GM21526 (cell line): ENCODE results near the gene TINAGL1.
A peak's percentile ranks its signal among the peaks of the same experiment; 100 is the strongest.
"Not testable (repeated sequence)": the region's sequence is repeated elsewhere in the genome, so short reads cannot be mapped to it uniquely, and the experiment has no call there.

Experiments
- ATAC-seq: cut with Tn5 transposase; IDR thresholded peaks from one replicate; pipeline ENCODE4 v1.9.1; 2021; ENCODE audit warnings: moderate library complexity; ENCODE audit not compliant: unreplicated experiment, low FRiP score

The TINAGL1 gene

DNA sequence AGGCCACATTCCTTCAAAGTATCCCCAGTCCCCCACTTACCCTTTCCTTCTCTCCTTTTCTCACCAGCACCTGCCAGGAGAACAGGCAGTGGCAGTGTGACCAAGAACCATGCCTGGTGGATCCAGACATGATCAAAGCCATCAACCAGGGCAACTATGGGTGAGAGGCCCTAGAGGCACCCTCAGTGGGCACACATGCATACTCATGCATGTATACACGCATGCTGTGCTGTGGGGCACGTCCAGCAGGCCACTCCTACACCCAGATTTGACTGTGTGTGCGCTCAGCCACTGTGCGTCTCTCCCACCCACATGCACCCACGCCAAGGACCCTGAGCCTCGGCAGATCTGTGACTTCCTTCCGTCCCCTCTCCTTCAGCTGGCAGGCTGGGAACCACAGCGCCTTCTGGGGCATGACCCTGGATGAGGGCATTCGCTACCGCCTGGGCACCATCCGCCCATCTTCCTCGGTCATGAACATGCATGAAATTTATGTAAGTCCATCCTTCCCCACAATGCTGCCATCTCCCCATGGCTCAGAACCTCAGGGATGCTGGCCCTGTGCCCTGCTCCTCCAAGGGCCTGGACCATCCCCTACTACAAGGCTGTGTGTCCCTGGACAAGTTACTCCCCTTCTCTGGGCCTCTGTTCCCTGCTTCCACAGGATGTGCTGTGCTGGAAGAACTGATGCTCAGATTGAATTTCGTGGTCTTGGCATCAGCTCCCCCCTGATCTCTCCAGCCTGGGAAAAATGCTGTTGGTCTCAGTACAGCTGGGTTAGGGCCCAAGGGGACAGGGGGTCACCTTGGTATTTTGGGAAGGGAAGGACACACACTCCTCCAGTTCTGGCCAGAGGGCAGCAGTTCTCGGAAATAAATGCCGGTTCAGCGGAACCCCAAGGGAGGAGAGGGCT is 7.0 kb downstream of the TINAGL1 start:
- no peak for ATAC-seq

DNA sequence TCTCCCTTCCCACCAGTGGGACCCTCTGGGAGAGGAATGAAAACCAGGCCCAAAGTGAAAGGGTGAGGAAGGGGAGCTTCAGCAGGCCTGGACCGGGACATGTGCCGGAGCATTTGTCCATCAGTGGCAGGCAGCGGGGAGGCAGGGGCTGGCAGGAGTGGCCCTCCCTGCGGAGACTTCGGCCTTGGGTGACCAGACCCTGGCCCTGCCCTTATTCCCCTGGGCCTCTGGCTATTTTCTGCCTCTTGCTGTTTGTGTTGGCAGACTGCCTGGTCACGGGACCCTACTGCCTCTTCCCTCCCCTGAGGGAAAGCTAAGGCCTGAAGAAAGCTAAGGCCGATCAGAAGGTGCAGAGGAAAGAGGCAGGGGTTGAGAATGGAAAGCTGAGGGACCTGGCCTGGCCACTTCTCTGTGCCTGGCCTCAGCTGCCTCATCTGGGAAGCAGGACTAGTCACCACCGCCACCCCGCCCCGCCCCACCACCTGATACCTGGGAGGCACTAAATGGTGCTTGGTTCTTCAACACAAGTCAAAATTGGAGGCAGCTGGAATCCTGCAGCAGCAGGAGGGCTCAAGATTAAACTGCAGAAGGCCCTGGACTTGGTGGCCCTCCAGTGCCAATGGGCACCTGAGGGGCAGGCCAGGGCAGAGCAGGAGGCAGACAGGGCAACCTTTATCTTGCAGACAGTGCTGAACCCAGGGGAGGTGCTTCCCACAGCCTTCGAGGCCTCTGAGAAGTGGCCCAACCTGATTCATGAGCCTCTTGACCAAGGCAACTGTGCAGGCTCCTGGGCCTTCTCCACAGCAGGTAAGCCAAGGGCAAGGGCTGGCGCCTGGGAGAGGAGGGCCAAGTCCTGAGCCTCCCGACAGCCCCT is 7.9 kb downstream of the TINAGL1 start:
- no peak for ATAC-seq

DNA sequence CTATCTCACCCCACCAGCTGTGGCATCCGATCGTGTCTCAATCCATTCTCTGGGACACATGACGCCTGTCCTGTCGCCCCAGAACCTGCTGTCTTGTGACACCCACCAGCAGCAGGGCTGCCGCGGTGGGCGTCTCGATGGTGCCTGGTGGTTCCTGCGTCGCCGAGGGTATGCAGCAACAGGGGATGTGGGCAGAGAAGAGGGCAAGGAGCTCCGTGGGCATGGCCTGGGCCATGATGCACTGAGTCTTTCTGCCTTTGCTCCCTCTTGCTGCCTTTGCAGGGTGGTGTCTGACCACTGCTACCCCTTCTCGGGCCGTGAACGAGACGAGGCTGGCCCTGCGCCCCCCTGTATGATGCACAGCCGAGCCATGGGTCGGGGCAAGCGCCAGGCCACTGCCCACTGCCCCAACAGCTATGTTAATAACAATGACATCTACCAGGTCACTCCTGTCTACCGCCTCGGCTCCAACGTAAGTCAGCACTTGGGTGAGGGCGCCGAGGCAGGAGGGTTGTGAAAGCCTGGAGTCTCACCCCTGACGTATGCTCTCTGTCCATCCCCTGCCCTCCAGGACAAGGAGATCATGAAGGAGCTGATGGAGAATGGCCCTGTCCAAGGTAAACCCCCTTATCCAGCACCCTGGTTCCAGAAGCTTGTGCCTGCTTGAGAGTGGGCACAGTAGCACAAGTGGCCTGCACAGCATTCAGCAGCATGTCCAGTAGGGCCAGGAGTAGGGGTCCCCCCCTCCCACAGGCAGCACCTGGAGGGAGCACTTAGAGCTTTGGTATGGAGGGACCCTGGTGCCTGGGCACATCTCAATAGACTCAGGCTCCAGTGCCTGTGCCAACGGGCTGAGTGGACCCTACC is 8.8 kb downstream of the TINAGL1 start:
- ATAC-seq, result no peak

DNA sequence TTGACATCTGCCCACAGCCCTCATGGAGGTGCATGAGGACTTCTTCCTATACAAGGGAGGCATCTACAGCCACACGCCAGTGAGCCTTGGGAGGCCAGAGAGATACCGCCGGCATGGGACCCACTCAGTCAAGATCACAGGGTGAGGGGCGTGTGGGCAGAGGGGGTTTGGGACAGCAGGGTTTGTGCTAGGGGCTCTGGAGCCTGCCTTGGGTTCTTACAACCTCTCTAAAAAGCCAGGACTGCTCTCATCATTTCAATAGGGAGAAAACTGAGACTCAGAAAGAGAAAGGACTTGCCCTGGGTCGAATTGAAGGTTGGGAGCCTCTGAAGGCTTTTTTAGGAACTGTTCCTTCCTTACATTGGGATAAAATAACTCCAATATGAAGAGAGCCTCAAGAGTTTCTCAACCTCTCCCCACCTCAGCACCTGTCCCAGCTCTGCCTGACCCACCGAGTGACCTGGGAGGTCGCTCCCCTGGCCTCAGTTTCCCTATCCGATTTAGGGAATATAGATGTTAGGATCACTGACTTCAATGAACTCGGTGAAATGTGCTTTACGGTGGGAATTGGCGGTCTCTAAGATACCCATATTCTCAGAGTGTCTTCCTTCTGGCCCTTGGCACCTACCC is 9.5 kb downstream of the TINAGL1 start:
- ATAC-seq, result no peak

DNA sequence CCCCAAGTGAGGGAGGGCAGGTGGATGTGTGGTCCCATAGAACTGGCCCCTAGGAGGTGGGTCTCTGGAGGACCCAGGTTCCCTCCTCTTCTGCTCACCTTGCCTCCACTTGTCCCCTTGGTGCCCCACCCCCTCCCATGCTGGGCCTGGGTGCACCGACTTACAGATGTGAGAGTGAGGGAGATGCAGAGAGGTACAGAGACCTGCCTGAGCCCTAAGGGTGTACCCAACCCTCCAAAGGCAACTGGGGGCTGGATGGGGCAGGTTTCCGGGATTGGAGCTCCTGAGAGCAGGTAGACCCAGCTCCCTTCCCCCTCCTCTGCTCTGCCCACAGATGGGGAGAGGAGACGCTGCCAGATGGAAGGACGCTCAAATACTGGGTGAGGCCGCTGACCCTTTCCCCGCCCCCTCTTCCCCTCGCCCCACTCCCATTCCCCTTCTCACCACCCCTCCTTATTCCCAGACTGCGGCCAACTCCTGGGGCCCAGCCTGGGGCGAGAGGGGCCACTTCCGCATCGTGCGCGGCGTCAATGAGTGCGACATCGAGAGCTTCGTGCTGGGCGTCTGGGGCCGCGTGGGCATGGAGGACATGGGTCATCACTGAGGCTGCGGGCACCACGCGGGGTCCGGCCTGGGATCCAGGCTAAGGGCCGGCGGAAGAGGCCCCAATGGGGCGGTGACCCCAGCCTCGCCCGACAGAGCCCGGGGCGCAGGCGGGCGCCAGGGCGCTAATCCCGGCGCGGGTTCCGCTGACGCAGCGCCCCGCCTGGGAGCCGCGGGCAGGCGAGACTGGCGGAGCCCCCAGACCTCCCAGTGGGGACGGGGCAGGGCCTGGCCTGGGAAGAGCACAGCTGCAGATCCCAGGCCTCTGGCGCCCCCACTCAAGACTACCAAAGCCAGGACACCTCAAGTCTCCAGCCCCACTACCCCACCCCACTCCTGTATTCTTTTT is 10.3 kb downstream of the TINAGL1 start:
- no peak for ATAC-seq

DNA sequence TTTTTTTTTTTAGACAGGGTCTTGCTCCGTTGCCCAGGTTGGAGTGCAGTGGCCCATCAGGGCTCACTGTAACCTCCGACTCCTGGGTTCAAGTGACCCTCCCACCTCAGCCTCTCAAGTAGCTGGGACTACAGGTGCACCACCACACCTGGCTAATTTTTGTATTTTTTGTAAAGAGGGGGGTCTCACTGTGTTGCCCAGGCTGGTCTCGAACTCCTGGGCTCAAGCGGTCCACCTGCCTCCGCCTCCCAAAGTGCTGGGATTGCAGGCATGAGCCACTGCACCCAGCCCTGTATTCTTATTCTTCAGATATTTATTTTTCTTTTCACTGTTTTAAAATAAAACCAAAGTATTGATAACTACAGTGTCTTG is 11.0 kb downstream of the TINAGL1 start:
- not testable (repeated sequence) for ATAC-seq

DNA sequence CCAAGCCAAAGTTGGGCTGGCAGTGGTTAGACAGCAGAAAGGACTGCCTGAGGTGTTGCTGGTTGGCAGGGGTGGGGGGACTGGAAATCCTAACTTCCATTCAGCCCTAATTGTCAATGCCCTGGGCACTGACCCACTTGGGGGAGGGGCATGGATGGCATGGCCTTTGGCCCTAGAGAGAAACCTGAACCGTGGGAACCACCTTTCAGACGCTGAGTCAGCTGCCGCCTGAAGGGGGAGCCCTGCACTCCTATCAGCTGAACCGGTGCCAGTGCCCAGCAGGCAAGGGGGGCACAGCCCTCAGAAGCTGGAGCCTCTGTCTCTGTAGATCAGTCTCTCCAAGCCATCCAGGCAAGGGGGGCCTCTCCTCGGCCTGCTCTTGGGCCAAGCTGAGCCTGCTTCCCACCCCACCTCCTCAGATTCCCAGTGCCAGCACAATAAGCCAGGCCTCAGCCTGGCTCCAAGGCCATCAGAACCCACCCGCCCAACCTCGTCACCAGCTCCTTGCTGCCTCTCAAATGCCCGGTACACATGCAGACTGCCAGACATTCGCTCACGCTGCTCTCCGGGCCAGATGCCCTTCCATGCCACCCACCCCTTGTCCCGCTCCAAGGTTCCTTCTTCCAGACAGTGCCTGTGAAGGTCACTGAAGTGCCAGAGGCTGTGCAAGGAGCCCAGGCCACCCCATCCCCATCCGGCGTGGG is 11.6 kb downstream of the TINAGL1 start:
- ATAC-seq, result no peak

DNA sequence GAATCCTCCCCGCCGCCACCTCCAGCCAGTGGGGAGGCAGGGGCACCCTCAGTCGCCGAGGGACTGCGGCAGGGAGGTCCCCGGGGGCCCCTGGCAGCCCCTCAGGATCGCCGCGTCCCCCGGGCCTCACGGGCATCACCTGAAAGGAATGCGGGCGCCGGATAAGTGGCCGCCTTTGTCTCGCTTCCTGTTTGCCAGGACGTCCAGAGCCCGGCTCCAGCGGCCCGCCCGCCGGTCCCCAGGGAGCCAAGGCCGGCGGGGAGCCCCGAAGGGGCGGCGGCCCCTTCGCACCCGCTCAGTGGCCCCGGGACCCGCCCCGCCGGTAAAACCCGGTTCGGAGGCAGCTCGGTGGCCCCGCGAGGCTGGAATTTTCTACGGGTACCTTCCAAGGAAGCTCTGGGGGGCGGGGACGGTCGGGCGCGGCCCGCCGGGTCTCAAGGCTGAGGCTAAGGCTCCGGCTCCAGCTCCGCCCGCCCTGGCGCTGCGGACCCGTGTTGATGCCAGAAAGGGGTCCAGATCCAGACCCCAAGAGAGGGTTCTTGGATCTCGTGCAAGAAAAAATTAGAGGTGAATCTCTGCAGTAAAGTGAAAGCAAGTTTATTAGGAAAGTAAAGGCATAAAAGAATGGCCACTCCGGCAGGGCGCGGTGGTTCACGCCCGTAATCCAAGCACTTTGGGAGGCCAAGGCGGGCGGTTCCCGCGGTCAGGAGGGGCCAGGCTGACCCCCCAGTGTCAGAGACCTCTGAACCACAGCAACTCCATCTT is 12.6 kb downstream of the TINAGL1 start:
- ATAC-seq, result no peak

DNA sequence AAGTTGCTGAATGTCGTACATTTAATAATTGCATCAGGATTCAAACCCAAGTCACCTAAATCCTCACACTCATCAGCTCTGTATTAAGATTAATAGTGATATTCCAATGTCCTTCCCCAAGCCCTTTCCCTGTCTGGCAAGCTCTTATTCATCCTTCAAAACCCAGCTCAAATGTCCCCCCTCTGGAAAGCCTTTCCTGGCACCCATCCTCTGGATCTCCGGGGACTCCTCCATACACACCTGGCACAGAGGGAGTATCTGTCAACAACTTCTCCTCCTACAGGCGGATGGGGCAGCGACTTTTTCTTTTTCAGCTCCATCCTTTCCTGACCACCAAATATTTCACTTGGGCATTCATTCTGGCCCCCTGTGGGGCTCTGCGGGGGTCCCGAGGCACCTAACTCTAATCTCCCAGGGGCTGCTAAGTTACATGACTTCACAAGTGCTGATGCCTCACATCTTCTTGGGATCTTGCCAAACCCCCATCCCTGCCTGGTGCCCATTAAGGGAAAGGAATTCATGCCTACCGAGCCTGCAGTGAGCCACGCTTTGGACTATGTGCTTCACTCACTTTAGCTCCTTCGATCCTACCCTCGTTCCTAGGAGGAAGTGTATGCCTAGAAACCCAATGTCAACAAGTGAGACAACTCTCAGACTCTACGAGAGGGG is 15.2 kb downstream of the TINAGL1 start:
- no peak for ATAC-seq

DNA sequence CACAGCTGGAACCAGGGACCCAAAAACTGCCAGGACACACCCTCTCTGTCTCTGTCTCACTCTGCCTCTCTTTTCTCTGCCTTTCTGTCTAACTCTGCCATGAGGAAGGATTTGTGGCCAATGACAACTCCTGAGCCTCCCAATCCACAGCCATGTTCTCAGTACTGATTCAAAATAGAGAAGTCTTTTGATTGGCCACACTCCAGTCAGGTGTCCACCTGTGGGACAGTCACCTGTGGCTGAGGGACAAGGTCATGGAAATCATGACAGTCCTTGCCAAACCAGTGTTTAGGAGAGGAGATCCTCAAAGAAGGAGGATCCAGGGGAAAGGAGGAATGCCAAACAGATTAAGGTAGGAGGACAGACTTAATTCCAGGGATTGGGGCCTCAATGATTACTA is 15.8 kb downstream of the TINAGL1 start:
- no peak for ATAC-seq

DNA sequence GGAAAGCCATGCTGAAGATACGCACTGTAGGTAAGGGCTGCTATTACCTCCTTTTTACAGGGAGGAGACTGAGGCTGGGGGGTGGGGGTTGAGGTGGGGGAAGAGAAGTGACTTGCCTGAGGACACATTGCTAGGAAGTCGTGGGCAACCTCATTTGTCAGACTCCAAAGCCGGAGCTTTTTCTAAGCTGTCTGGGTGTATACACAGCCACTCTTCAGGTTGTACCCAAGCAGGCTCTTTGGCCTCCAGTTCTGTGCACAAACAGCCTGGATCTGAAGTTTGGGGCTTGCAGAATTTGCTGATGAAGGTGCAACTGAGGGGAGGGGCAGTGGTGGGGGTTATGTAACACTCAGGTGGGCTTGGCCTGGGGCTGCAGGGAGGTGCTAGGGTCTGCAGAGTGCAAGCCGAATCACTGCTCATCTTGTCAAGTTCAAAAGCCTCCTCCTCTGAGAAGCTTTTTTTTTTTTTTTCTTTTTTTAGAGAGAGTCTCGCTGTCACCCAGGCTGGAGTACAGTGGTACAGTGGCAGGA is 16.9 kb downstream of the TINAGL1 start:
- ATAC-seq, result no peak

DNA sequence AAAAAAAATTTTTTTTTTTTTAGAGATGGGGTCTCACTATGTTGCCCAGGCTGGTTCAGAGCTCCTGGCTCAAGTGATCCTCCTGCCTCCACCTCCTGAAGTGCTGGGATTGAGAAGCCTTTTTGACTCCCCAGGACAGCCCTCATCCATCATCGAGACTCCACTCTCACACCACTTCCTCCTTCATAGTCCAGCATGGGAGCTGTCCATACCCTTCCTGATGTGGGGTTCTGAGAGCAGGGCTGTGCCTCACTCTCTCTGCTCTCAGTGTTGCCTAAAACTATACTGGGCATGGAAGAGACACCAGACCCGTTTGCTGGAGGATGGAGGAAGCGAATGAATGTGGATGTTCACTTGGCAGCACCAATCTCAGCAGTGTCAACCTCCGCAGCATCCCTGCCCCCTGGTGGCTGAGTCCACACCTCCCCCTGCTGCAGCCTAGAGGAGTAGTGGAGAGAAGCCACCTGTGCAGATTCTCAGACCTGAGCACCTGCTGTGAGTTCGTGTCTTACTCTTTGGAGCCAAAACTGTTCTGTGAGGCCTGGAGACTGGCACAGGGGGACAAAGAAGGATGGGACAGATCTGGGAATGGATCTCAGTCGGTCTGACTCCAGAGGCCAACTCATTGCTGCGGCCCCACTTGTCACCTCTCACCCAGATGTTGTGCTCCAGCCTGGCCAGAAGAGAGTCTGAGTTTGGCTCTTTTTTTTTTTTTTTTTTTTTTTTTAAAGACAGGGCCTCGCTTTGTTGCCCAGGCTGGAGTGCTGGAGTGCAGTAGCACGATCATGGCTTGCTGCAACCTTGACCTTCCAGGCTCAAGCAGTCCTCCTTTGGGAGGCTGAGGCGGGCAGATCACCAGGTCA is 17.7 kb downstream of the TINAGL1 start:
- ATAC-seq, result peak; percentile 82

DNA sequence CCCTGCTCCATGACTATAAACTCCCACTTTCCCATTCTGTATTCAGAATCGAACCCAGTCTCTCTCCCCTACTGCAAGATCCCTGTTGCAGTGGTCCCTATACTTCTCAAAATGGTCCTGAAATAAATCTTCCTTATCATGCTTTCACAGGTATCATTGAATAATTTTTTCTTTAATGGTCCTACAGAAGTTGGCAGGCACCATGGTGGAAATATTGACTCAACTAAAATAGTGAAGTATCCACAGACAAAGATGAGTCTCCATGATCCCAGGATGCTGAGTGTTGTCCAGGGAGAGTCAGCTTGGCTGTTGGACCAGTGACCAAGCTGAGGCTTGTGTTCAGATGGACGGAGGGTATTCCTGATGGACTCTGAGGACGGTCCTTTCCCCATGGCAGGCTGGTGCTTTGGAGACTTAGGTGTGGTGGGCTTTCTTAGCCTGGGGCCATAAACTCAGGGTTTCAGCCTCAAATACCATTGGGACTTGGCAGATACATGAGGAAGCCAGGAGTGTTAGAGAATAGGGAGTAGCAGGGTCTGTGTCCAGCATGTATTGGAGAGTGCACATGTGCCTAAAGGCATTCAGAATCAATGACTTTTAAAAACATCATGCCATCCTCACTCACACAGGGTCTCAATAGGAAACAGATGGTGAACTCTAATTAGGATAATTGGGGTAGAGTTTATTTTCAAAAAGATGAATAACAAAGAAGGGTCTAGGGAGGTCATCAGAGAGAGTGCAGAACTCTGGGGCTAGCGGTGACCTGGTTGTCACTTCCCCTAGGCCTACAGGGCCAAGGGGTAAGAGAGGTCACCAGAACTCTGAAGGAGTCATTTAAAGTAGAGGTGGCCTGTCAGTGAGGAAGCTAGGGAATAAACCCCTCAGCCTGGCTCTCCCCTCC is 19.8 kb downstream of the TINAGL1 start:
- ATAC-seq, result no peak

DNA sequence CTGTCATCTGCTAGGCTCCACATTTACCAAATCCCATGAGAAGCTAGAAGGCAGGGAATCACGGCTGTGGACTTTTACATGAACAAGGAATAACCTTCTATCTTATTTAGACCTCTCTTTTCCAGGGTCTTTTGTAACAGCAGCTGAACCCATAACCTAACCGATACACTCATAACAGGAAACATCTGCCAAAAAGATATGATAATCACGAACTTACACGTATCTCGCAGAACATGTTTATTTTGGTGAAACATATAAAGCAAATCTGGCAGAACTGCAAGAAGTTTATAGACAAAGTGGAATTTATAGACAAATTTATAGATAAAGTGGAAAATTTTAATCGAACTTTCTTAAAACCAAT is 20.4 kb downstream of the TINAGL1 start:
- ATAC-seq, result no peak

DNA sequence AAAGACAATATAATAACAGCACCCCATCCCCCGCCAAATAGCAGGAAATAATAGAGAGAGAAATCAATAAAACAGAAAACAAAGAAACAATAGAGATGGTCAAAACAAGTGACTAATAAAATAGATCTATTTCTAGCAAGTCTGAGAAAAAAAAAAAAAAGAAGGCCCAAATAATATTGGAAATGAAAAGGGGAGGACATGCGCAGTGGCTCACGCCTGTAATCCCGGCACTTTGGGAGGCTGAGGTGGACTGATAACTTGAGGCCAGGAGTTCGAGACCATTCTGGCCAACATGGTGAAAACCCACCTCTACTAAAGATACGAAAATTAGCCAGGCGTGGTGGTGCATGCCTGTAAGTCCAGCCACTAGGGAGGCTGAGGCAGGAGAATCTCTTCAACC is 22.7 kb downstream of the TINAGL1 start:
- ATAC-seq, result no peak
